NCI-H1105 treated with DMSO at 0.1 percent for 48 hours (cell line): Measurements from ENCODE around the gene ATF6.
A peak's percentile ranks its signal among the peaks of the same experiment; 100 is the strongest.
"Not testable (repeated sequence)": the region's sequence is repeated elsewhere in the genome, so short reads cannot be mapped to it uniquely, and the experiment has no call there.

Experiments
- DNase-seq: peaks from one replicate; lab custom pipeline; 2025; lab: John Stamatoyannopoulos, UW

The ATF6 gene

DNA sequence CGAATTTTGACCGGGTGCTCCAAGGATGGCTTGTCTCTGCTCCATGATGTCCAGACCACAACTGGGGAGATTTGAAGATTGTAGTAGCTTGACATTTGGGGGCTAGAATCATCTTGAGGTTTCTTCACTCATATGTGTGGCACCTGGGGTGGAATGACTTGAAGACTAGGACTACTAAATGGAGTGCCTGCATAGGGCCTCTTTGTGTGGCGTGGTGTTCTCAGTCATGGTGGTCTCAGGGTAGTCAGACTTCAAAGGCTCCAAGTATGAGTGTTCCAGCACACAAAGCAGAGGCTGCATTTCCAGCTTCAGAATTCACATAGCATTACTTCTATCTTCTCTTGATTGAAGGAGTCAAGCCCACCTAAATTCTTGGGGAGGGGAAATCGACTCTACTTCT, 16.8 kb downstream of the ATF6 start:
- DNase-seq, result no peak

DNA sequence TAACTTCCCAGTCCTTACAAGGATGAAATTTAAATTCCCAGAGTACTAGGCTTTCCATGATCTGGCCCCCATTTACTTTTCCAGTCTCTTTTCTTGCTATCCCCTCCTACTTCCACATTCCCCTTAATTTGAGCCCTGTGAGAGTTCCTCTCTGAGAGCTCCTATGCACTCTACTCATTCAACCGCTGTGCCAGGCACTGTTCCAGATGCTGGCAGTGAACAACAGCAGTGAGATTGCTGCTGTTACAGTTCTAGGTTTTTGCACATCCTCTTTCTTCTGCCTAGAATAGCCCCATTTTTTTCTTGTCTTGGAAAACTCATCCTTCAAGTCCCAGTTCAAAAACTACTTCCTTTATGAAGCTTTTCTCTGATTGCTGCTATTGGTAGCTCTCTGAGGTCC, 18.8 kb downstream of the ATF6 start:
- DNase-seq, result no peak

DNA sequence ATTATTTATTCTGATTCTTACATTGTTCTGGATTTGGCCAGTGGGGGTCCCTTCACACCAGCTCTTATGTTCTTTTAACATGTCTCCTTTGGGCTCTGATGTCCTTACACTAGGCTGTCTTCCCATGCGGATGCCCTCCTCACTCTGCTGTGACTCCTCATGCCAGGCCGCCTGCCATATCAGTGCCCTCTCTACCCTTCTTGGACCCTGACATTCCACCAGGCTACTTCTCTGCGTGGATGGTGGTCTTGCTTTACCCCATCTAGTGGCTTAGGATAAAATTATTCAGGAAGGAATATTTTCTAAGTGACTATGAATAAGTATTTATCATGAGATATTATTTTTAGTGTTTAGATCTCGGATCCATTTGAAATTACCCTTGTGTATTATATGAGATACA, 21.2 kb downstream of the ATF6 start:
- no peak for DNase-seq

DNA sequence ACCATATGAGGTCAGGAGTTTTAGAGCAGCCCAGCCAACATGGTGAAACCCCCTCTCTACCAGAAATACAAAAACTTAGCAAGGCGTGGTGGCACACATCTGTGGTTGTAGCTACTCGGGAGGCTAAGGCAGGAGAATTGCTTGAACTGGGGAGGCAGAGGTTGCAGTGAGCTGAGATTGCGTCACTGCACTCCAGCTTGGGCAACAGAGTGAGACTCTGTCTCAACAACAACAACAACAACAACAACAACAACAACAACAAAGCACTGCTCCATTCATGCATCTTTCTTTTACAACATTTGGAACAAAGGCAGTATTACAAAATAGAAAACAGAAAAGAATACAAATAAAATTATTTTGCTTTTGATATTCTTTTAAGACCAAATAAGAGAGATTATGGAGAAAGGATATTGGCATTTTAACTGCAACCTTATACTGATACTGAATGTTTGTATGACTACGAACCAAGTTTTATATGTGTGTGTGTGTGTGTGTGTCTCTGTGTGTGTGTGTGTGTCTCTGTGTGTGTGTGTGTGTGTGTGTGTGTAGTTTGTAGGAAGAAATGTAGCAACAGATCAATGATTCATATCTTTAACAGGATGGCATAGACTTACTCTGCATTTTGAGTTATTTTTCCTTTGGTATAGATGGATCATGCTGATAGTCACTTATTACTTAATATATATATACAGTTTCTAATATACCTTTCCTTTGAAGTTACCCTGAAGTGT, 24.6 kb downstream of the ATF6 start:
- no peak for DNase-seq

DNA sequence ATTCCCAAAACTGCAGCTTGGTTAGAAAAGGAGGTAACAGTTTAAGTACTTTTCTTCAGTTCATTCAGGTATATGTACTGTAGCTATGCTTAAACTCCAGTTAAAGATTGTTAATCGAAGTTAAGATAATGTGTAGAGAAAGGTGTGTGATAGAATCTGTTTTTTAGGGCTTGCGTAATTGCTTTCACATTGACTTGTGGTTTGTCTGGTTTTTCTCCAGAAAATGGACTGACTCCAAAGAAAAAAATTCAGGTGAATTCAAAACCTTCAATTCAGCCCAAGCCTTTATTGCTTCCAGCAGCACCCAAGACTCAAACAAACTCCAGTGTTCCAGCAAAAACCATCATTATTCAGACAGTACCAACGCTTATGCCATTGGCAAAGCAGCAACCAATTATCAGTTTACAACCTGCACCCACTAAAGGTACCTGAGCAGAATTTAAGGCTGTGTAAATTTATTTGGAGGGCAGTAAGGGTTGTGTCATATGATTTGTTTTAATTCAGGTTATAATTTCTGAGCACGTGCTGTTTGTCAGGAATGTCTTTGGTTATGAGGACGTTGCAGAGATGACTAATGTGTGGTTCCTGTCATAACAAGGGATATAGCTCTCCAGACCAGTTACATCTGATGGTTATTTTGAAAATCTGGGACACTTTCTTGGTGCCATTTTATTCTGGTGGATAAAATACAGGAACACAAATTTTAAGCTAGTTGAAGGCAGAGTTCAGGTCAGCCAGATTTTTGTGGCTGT, 26.0 kb downstream of the ATF6 start:
- no peak for DNase-seq

DNA sequence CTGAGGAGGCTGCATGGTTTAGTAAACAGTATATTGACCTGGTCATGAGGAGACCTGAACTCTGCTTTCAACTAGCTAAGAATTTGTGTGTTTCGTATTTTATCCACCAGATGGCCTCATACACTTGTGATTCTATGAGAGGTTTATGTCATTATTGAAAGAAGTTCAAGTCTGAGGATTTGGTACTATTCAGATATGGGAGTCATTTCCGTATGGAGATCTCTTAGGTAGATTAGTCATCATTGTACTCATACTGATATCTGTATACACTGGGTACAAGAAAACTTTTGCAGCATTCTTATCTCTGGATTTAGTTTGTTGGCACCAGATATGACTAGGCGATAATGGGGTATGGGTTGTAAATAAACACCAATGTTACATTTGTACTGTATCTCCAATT, 26.6 kb downstream of the ATF6 start:
- peak; percentile 75 for DNase-seq

DNA sequence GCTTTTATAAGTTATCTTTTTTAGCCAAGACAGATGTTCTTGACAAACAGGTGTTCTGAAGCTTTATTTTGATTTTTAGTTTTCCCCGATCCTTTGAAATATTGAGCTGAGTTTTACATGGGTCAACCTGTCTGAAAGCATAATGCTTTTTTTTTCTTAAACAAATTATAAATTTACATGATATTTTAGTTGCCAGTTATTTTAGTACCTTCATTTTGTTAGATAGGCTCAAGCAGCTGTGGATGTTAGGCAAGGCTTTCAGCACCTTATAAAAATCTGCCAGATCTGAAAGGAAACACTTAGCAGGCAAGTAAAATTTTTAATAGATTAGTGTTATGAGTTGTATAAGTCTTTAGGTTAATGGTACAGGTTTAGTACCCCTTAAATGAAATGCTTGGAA, 33.7 kb downstream of the ATF6 start:
- DNase-seq, result no peak

DNA sequence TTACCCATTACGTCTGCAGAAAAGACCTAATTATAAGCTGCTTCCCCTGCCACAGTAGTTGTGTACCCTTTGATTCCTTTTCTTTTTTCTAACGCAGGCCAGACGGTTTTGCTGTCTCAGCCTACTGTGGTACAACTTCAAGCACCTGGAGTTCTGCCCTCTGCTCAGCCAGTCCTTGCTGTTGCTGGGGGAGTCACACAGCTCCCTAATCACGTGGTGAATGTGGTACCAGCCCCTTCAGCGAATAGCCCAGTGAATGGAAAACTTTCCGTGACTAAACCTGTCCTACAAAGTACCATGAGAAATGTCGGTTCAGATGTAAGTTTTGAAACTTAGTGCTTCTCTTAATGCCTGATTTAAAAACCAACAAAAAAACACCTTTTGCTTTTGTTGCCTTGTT, 35.8 kb downstream of the ATF6 start:
- no peak for DNase-seq

DNA sequence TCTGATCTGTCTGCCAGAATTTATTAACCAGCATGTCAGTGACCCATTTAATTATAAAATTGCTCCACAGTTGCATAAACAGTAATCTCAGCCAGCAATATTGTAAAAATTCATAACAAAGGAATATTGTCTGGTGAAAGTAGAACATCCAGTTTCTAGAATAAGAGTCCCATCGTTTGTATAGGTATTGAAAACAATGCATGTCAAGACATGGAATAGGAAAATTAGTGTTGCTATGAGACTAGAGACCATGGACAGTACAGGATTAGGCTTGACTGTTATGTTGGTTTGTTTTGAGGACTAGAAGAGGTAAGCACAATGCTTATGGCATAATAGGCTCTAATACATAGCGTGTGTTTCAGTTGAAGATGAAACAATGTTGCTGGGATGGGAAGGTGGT, 37.1 kb downstream of the ATF6 start:
- peak; percentile 23 for DNase-seq

DNA sequence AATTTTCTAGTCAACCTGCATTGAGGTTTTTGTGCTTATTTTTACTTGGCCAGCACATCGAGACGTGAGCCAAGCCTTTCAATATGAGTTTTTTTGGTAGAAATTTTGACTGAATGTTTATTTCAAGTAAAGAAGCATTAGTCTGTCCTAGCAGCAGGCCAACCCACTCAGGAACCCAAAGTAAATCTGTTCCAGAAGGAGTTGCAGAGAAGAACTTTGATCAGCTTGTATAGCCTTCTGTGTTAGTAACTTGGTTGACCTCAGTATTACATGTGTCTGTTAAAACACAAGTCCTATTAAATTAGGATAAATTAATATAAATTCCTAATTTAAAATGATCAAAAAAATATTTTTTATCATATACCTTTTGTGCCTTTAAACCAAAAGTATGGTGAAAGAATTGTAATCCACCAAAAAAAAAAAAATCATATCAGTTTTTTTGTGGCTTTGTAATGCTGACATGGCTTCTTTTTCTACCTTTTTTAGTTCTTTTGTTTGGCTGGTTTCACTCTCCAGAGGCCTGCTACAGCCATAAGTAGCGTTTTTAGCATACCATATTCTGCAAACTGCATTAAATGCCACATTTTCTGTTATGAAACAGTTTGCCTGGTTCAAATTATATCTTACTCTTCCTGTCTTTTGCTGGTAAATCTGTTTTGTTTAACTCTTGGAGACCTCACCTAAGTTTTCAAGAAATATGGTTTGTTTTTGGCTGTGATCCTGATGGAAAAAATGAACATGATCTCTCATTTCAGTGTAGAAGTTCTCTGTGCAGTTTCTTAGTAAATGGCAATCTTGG, 39.5 kb downstream of the ATF6 start:
- DNase-seq, result no peak

DNA sequence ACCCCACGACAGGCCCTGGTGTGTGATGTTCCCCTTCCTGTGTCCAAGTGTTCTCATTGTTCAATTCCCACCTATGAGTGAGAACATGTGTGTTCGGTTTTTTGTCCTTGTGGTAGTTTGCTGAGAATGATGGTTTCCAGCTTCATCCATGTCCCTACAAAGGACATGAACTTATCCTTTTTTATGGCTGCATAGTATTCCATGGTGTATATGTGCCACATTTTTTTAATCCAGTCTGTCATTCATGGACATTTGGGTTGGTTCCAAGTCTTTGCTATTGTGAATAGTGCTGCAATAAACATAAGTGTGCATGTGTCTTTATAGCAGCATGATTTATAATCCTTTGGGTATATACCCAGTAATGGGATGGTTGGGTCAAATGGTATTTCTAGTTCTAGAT, 43.1 kb downstream of the ATF6 start:
- DNase-seq, result not testable (repeated sequence)

DNA sequence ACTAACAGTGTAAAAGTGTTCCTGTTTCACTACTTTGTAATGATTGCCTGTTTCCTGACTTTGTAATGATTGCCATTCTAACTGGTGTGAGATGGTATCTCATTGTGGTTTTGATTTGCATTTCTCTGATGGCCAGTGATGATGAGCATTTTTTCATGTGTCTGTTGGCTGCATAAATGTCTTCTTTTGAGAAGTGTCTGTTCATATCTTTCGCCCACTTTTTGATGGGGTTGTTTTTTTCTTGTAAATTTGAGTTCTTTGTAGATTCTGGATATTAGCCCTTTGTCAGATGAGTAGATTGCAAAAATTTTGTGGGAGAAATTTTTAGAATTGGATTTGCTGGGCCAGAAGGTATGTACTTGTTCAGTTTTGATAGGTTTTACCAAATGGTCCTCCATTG, 43.5 kb downstream of the ATF6 start:
- not testable (repeated sequence) for DNase-seq

DNA sequence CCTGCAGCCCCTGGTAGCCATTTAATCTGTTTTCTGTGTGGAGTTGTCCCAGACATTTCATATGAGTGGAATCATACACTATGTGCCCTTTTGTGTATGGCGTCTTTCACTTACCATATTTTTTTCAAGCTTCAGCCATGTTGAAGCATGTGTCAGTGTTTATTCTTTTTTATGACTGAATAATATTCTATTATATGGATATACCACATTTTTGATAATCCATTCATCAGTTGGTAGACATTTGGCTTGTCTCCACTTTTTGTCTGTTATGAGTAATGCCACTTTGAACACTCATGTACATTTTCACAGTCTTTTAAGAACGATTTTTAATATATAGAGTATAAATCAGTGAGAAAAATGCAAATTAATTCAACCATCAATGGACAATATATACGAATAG, 44.7 kb downstream of the ATF6 start:
- no peak for DNase-seq

DNA sequence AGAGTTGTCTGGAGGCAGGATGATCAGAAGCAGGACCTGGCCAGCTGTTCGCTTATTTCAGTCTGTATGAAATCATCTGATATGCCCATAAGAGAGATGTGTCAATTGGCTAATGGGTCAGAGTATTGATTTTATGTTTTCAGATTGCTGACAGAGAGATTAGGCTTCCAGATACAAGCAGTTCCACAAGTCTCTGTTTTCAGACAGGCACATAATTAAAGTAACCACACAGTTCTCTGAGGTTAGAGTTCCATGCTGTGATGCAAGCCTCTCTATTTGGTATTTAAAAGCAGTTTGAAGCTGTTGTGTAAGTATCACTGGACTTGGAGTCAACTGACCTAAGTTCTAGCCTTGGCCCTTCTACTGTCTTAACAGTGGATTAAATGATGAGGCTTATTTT, 50.1 kb downstream of the ATF6 start:
- no peak for DNase-seq

DNA sequence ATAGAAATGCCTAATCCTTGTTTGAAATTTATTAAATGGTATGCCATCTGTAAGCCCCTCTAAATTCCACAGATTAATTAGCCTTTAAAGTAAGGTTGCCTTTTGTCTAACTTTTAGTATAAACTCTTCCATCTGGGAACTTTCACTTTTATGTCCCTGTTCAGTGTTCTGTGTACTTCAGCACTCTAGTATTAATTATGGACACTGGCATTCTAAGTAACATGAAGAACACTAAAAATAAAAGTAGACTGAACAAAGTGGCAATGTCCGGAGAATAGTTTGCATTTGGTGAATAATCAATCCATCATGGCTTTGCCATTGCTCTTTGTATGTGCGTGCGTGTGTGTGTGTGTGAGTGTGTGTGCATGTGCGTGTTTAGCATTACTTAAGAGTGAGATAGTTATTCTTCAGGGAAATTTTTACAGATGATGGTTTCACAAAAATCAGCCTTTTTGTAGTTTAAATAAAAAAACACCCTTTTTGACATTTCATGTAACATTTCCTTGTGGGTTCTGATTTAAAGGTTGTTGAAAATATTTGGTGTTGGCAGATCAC, 51.1 kb downstream of the ATF6 start:
- no peak for DNase-seq

DNA sequence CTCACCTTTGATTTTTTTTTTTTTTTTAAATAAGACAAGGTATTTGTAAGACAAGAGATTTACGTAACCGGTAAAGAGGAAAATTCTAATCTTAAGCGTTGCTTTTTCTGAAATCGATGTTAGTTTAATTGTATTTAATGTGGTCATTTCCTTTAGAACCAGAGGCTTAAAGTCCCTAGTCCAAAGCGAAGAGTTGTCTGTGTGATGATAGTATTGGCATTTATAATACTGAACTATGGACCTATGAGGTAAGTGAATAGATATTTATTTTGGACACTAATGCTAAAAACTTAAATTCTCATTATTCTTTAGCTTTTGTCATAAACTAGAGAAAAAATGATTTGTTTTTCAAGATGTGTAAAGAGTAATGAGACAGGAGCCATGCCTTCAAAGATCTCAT, 54.8 kb downstream of the ATF6 start:
- no peak for DNase-seq

DNA sequence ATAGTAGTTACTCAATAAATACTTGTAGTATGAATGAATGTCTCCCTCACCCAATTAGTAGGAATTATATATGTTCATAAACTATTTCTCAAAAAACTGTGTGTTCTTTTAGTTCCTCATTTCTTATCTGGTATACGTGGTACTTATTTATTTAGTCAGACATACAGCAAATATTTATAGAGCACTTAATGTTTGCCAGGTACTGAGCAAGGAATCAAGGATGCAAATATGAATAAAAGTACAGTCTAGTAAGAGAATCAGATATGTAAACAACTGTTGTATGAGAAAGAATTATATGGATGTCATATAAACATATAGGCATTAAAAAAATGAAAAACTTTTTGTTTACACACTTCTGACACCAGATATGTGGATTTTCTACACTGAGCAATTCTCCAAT, 58.5 kb downstream of the ATF6 start:
- DNase-seq, result no peak

DNA sequence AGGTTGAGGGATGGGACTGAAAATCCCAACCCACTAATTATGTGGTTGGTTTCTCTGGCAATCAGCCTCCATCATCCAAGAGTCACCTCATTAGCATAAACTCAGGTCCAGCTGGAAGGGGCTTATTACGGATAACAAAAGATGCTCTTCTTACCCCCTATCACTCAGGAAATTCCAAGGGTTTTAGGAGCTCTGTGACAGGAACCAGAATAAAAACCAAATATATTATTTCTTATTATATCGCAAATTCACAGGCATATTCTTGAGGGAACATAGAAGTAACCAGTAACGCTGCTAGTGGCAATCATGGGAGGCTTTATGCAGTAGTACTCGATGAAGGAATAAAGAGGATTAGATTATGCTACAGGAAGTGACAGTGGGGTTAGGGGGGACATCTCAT, 59.7 kb downstream of the ATF6 start:
- no peak for DNase-seq

DNA sequence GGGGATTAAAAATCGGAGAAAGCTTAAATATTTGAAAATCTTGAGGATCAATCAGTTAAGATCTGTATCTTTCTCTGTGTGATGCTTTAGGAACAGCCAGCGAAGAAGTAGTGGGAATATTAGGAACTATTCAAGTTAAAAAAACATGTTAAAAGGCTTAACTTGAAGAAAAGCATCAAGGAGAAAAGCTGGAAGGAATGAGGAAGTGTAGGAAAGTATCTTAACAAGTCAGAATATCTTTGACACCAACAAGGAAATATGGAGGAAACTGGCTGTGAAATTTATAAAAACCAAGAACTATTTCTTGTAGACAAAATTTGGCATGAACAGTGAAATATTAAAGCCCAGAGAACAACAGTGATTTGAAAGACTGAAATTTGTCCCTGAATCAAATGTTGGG, 60.4 kb downstream of the ATF6 start:
- DNase-seq, result no peak

DNA sequence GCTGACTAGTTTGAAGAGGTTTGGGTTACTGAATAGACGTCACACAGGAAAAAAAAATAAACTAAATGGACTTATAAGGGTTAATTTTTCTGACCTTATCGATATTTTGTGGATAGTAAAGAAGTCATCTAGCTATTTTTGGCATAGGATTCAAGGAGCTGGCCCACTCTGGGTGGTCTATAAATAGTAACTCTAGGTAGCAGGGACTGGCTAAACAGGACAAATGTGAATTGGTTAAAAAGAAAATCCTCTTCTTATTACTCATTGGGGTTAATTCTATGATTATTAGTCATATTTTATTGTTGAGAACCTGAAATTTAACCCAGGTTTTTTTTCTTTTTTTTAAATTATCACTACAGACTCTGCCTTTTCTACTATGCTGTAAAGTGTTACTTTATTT, 61.7 kb downstream of the ATF6 start:
- DNase-seq, result no peak

DNA sequence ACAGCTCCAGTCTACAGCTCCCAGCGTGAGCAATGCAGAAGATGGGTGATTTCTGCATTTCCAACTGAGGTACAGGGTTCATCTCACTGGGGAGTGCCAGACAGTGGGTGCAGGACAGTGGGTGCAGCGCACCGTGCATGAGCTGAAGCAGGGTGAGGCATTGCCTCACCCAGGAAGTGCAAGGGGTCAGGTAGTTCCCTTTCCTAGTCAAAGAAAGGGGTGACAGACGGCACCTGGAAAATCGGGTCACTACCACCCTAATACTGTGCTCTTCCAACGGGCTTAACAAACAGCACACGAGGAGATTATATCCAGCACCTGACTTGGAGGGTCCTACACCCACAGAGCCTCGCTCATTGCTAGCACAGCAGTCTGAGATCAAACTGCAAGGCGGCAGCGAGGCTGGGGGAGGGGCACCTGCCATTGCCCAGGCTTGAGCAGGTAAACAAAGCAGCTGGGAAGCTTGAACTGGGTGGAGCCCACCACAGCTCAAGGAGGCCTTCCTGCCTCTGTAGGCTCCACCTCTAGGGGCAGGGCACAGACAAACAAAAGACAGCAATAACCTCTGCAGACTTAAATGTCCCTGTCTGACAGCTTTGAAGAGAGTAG, 66.3 kb downstream of the ATF6 start:
- not testable (repeated sequence) for DNase-seq

DNA sequence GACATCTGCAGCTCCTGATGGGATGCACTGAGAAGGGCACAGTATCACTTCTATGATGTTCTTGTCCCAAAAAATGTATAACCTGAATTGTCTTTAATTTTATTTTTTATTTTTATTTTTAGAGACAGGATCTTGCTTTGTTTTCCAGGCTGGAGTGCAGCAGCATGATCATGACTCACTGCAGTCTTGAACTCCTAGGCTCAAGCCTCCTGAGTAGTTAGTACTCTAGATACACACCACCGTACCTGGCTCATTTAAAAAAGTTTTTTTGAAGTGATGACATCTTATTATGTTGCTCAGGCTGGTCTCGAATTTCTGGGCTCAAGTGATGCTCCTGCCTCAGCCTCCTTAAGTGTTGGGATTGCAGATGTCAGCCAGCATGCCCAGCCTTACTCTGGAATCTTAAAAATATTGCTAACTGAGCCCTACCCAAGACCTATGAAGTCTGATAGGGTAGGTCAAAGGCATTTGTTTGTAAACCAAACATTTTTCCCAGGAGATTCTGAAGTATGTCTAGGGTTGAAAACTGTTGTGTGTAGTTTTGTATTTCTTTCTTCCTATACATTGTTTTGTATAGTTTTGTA, 68.9 kb downstream of the ATF6 start:
- DNase-seq, result no peak
